Measurements from ENCODE around the gene RHOD.
A peak's percentile ranks its signal among the peaks of the same experiment; 100 is the strongest.

Gene RHOD, protein sequence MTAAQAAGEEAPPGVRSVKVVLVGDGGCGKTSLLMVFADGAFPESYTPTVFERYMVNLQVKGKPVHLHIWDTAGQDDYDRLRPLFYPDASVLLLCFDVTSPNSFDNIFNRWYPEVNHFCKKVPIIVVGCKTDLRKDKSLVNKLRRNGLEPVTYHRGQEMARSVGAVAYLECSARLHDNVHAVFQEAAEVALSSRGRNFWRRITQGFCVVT

DNA sequence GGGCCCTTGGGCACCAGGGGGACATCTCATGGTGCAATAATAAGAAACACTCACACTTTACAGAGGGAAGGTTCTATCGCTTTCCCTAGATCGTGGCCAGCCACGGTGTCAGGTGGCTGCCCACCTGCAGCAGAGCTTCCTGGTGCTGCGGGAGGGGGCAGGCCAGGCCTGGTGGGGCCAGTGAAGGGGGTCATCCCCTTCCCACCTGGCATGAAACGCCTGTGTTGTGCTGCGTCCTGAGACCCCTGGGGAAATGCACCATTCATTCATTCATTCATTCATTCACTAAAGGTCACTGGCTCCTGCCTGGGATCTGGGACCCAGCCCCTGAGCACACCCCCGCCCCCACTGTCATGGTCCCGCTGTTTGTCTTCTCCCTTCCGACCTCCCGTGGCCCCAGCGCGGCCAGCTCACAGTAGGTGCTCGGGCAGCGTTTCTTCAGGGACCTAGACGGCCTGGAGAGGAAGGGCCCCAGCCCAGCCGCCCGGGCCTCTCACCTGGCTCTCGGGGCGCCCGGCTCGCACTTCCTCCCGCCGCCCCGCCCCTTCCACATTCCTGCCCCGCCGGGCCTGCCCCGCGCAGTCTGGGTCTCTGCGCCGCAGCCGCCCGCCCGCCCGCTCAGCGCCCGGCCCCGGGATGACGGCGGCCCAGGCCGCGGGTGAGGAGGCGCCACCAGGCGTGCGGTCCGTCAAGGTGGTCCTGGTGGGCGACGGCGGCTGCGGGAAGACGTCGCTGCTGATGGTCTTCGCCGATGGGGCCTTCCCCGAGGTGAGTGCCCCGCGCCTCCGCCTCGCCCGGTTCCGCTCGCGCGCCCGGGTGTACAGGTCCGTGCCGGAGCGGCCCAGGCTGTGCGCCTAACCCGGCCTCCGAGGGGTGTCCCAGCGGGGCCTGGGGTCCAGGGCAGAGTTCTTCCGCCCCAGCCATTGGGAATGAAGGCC lies at the start of gene RHOD:
Gene RHOD (plus strand): TSS at position 581 of the 938 bp plus-strand sequence. CDS start 56 bp downstream, at position 637.
- DNase-seq = no peak

- DNase-seq = no peak
These were observed 49.5 kb upstream of the RHOD start for GRCh38 chr11:67007126-67007525.

DNA sequence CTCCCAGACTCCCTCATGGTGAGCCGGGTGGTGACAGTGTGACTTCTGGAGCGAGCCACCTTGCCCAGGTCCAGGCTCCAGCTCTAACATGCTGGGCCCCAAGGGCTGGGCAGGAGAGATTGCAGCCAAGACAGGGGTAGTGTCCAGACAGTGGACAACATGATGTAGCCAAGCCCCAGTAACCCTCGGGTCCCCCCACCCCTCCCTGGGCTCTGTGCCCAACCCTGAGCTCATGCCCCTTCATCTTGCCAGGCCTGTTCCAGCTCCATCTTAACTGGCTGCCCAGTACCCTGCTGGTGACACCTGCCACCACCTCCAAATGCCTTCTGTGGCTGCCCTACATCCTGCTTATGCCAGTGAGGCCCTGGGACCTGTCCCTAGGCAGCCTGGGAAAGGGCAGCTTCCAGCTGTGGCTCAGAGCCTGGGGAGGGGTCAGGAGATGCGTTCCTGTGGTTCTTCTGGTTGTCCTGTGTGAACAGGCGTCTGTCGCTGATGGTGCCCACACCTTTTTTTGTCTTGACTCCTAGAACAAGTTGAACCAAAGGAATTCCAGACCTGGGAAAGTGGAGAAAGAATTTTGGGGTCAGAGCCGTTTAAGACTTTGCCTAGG lies 46.2 kb upstream of the RHOD start:
- no peak for DNase-seq

- DNase-seq = no peak
These were observed 43.1 kb upstream of the RHOD start for GRCh38 chr11:67013511-67014045.

- no peak for DNase-seq
These were observed 42.3 kb upstream of the RHOD start for GRCh38 chr11:67014343-67014742.

DNA sequence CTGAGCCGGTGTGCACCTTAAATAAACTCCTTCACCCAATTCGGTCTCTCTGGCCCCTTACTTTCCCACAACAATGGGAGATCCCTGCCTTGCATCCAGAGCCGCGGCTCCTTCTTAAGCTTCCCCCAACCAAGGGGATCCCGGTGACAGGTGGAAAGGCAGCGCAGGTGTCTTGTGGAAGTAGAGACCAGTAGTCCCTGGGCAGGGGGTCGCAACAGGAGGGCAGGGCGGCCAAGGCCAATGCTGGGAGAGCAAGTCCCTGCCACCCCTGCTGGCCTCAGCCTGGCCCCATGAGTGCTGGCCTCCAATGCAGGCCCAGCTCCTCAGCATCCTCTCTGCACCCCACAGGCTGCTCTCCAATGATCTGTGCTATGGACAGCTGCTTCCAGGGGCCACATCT lies 41.6 kb upstream of the RHOD start:
- DNase-seq = no peak

GRCh38 chr11:67016550-67016949 lies 40.1 kb upstream of the RHOD start:
- DNase-seq = no peak

DNA sequence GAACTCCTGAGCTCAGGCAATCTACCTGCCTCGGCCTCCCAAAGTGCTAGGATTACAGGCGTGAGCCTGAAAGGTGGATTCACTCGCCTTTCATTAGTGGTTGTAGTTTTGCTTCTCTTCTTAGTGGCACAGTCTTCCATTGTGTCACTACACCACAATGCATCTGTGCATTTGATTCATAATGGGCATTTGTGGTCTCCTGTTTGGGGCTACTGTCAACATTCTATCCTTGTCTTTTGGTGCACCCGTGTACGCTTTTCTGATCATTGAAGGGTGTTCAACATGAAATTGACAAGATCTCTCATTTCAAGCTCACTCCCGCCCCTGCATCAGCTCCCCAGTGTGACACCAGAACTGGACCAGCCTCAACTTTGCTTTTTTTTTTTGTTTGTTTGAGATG lies 35.7 kb upstream of the RHOD start:
- DNase-seq = no peak

GRCh38 chr11:67022341-67022933 lies 34.2 kb upstream of the RHOD start:
- peak; percentile 32 for DNase-seq

DNA sequence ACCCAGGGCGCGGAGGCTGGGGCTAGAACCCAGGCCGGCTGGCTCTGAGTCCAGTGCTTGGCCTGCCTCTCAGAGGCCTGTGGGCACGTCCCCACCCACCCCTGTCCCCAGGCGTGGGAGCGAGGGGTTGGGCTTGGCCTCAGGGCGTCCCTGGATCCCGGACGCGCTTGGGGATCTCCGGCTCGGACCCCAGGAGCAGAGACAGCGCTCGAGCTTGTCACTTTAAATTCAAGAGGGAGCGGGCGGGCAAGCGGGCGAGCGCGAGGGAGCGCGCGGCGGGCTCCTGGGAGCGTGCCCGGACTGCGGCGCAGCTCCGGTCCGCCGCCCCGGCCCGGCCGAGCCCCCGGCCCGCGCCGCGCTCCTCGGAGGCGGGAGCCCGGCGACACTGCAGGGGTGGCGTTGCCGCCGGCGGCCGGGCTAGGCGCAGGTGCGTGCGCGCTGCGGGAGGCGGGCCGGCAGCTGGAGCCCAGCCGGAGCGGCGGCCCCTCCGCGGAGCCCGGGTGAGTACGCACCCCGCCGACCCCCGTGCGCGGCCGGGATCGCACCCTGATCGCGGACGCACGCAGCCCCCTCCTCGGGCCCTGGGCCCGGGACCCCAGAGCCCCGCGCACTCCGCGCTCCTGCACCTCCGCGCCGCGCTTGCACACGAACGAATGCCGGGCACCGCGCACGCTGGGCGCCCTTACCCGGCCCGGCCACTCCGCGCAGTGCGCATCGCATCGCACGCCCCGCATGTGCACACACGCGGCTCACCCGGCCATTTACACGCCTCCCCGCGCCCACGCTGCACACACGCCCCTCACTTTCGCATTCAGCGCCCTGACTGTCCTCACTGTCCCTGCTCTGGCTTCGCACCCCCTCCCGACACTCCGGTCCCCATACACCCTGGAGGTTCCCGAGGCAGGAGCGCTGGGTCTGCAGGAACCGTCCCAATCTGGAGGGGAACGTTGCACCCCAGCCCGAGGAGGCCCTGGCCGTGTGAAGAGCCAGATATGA lies 33.4 kb upstream of the RHOD start, which contains the start of gene SYT12:
Gene SYT12 (plus strand): TSS at position 174 of the 996 bp plus-strand sequence. CDS start 7,011 bp downstream, outside the sequence.
- no peak for DNase-seq

- no peak for DNase-seq
These were observed 32.7 kb upstream of the RHOD start for GRCh38 chr11:67023957-67024353.

DNA sequence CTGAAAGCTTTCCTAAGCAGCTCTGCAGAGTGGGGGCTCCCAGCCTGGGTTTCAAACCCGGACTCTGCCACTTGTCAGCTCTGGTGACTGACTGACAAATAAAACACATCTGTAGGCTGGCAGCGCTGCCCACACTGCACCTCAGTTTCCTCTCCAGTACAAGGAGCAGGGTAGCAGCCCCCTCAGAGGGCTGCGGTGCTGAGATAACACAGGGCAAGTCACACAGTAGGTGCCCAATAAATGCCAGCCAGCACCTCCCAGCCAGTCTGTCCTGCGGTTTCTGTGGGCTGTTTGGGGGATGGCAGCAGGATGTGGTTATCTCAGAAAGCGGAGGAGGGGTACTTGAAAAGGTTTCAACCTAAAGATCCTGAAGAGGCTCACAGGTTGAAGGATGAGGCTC lies 32.2 kb upstream of the RHOD start:
- DNase-seq = no peak

DNA sequence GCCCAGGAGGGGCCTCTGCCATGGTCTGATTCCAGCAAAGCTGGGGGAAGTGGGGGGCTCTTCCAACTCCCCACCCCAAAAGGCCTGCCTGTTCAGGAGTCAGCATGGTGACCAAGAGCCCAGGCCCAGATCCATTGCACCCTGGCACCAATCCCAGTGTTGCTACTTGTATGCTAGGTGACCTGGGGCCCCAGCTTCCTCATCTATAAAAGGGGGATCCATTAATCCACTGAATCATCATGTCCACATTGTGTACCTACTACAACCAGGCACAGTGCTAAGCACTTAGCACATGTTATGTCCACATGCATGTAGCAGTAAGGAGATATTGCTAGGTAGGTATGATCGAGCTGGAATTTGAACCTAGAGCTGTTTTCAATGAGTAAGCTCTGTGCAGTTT lies 31.7 kb upstream of the RHOD start:
- no peak for DNase-seq

- DNase-seq = no peak
These were observed 30.9 kb upstream of the RHOD start for GRCh38 chr11:67025750-67026149.

- DNase-seq = no peak
These were observed 29.7 kb upstream of the RHOD start for GRCh38 chr11:67026941-67027340.

GRCh38 chr11:67027483-67027930 lies 29.1 kb upstream of the RHOD start:
- no peak for DNase-seq

- no peak for DNase-seq
These were observed 28.6 kb upstream of the RHOD start for GRCh38 chr11:67027943-67028542.

DNA sequence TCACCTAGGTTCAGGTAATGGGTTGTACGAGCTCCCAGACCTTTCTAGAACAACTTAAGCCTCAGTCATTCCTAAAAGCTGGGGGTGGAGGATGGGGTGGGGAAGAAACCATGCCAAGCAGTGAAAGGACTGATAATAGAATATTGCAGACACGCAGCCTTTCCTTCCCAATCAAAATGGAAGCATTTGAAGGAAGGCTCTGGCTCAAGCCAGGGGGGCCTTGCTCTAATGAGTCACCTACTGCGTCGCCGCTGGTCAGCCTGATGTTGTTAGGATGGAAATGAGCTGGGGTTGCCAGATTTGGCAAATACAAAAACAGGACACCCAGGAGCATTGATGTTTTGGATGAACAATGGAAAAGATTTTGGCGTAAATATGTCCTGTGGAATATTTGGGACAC lies 27.5 kb upstream of the RHOD start:
- no peak for DNase-seq

- no peak for DNase-seq
These were observed 25.7 kb upstream of the RHOD start for GRCh38 chr11:67030976-67031375.

- DNase-seq = no peak
These were observed 24.7 kb upstream of the RHOD start for GRCh38 chr11:67031791-67032561.

Measured in NCI-H2171 (cell line).